GM21381 (cell line): Measurements from ENCODE around the gene DGCR8.

Source experiments
- ATAC-seq: cut with Tn5 transposase; IDR thresholded peaks from one replicate; pipeline ENCODE4 v1.9.1; 2021; ENCODE audit warnings: mild to moderate bottlenecking, moderate library complexity; ENCODE audit not compliant: unreplicated experiment

DGCR8 gene

GRCh38 chr22:20089226-20089976, 9.4 kb downstream of the DGCR8 start:
- ATAC-seq, result no peak

- ATAC-seq, result no peak
Observed at GRCh38 chr22:20089977-20090729, 10.1 kb downstream of the DGCR8 start.

- ATAC-seq, result no peak
Observed at GRCh38 chr22:20090730-20091240, 10.7 kb downstream of the DGCR8 start.

- no peak for ATAC-seq
Observed at GRCh38 chr22:20091690-20092476, 11.8 kb downstream of the DGCR8 start.

- no peak for ATAC-seq
Observed at GRCh38 chr22:20092477-20092854, 12.4 kb downstream of the DGCR8 start.

GRCh38 chr22:20093418-20094196, 13.6 kb downstream of the DGCR8 start:
- ATAC-seq, result no peak

- ATAC-seq, result no peak
Observed at GRCh38 chr22:20094197-20094807, 14.3 kb downstream of the DGCR8 start.

GRCh38 chr22:20095521-20095920, 15.5 kb downstream of the DGCR8 start:
- no peak for ATAC-seq

- ATAC-seq, result no peak
Observed at GRCh38 chr22:20096574-20097420, 16.8 kb downstream of the DGCR8 start.

- no peak for ATAC-seq
Observed at GRCh38 chr22:20099099-20099711, 19.2 kb downstream of the DGCR8 start.

GRCh38 chr22:20101638-20102037, 21.6 kb downstream of the DGCR8 start:
- no peak for ATAC-seq

- ATAC-seq, result no peak
Observed at GRCh38 chr22:20102203-20102780, 22.3 kb downstream of the DGCR8 start.

- ATAC-seq, result no peak
Observed at GRCh38 chr22:20105456-20106204, 25.6 kb downstream of the DGCR8 start.

GRCh38 chr22:20106205-20106848, 26.3 kb downstream of the DGCR8 start:
- ATAC-seq, result no peak

- ATAC-seq, result no peak
Observed at GRCh38 chr22:20106849-20107237, 26.8 kb downstream of the DGCR8 start.

GRCh38 chr22:20107471-20107901, 27.4 kb downstream of the DGCR8 start:
- ATAC-seq, result no peak
